Neural crest cell (in vitro differentiated cells): ENCODE results near the gene FRMD5. TPM values are rescaled to one million over a fixed set of nuclear protein-coding genes. Genes with fewer than 3 reads are reported as not detected.

Experiments used
- DNase-seq: peaks from one replicate; pipeline ENCODE4 v3.0.0; 2021; ENCODE audit warnings: low read depth, mixed read lengths, low spot score
- H3K27ac Mint-ChIP-seq: one replicate; pipeline ENCODE4 v1.8.0; 2021; ENCODE audit warnings: mild to moderate bottlenecking, mixed read lengths; ENCODE audit not compliant: unreplicated experiment
- H3K27me3 Mint-ChIP-seq: 2 replicates; pipeline ENCODE4 v1.8.0; 2021; ENCODE audit warnings: low read depth, mild to moderate bottlenecking, mixed read lengths
- H3K36me3 Mint-ChIP-seq: 2 replicates; pipeline ENCODE4 v1.8.0; 2021; ENCODE audit warnings: low read depth, mild to moderate bottlenecking, mixed read lengths
- H3K4me1 Mint-ChIP-seq: 2 replicates; pipeline ENCODE4 v1.8.0; 2021; ENCODE audit warnings: mixed read lengths
- H3K4me3 Mint-ChIP-seq: one replicate; pipeline ENCODE4 v1.8.0; 2021; ENCODE audit warnings: mild to moderate bottlenecking, mixed read lengths
- H3K9me3 Mint-ChIP-seq: 2 replicates; pipeline ENCODE4 v1.8.0; 2021; ENCODE audit warnings: mixed read lengths
- total RNA-seq: library from RNA; stranded (reverse); gene quantifications from 2 replicates; pipeline ENCODE4 v1.2.1, GENCODE V29; 2021
- TF ChIP-seq, protein P1 (sequence below): fragments of 200-600 bp; sonication (generic); conservative IDR thresholded peaks from 2 replicates; pipeline ENCODE4 v1.5.0; 2021; ENCODE audit warnings: antibody characterized with exemption, mild to moderate bottlenecking

Gene FRMD5
- total RNA-seq, 1 donor from 2014 or later = 4.3 TPM

DNA sequence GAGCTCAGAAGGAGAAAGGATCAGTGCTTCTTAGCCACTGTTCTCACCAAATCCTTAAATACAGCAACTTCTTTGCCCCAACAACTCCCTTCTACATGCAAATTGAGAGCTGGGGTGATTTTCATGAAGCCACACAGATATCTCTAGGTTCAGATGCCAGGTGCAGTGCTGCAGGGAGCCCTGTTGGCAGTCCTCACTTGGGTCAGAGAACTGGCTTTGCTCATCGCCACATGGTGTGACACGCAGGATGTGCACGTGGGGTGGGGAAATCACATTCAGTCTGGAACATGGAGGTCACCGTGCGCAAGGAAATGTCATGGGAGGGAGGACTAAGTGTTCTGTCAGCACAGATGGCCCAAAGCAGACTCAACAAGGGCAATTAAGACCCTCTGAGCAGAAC is 264.5 kb downstream of the FRMD5 start:
- H3K27me3 Mint-ChIP-seq = no peaks in the 10 kb centered on the region
- no peak overlapping the region for H3K4me3 Mint-ChIP-seq
- no peak for DNase-seq
- H3K9me3 Mint-ChIP-seq = no peaks in the 10 kb centered on the region
- no peaks in the 10 kb centered on the region for H3K4me1 Mint-ChIP-seq
- no peaks in the 10 kb centered on the region for H3K36me3 Mint-ChIP-seq
- H3K27ac Mint-ChIP-seq = no peak overlapping the region
- TF ChIP-seq, protein P1, sequence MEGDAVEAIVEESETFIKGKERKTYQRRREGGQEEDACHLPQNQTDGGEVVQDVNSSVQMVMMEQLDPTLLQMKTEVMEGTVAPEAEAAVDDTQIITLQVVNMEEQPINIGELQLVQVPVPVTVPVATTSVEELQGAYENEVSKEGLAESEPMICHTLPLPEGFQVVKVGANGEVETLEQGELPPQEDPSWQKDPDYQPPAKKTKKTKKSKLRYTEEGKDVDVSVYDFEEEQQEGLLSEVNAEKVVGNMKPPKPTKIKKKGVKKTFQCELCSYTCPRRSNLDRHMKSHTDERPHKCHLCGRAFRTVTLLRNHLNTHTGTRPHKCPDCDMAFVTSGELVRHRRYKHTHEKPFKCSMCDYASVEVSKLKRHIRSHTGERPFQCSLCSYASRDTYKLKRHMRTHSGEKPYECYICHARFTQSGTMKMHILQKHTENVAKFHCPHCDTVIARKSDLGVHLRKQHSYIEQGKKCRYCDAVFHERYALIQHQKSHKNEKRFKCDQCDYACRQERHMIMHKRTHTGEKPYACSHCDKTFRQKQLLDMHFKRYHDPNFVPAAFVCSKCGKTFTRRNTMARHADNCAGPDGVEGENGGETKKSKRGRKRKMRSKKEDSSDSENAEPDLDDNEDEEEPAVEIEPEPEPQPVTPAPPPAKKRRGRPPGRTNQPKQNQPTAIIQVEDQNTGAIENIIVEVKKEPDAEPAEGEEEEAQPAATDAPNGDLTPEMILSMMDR = no peak

DNA sequence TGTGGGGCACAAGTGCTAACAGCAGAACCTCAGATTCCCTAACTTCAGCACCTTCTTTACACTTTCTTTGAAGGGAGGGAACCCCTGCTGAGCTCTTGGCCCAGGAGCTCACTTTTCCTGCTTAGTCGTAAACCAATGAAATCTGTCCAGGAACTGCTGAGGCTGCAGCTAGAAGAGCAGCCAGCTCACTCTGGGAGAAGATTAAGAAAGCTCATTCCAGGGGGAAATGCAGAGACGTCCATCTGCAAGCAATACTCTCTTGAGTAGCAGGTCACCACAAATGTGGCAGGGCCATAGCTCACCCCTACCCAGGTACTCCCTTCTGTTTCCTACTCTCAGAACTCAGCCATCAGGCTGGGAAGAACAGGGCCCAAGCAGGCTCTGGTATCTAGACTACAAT is 265.0 kb downstream of the FRMD5 start:
- Mint-ChIP-seq H3K4me1 (no peaks in the 10 kb centered on the region), H3K9me3 (no peaks in the 10 kb centered on the region), H3K27me3 (no peaks in the 10 kb centered on the region), H3K36me3 (no peaks in the 10 kb centered on the region), H3K4me3 (no peak overlapping the region), H3K27ac (no peak overlapping the region)
- no peak for DNase-seq
- TF ChIP-seq, protein P1 = no peak

DNA sequence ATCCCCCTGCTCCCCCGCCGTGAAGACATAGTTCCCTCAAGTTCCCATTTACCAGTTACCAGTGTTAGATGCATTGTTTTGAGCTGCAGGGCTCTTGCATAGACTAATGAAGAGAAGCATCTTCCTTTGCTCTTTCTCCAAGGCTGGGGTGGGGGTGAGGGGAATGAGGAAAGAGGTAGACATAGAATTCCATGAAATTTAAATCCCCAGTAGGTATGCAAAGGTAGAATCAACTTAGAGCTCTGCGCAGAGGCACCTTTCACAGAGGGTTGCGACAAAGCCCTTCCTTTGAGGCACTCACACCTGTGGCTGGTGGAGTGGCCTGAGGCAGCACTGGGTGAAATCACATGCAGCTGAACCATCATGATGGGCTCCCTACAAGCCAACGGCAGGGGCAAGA is 266.9 kb downstream of the FRMD5 start:
- H3K4me1 Mint-ChIP-seq = no peaks in the 10 kb centered on the region
- H3K27ac Mint-ChIP-seq = no peak overlapping the region
- no peaks in the 10 kb centered on the region for H3K27me3 Mint-ChIP-seq
- no peak overlapping the region for H3K4me3 Mint-ChIP-seq
- no peak for DNase-seq
- TF ChIP-seq, protein P1 = no peak
- no peaks in the 10 kb centered on the region for H3K36me3 Mint-ChIP-seq
- no peaks in the 10 kb centered on the region for H3K9me3 Mint-ChIP-seq

DNA sequence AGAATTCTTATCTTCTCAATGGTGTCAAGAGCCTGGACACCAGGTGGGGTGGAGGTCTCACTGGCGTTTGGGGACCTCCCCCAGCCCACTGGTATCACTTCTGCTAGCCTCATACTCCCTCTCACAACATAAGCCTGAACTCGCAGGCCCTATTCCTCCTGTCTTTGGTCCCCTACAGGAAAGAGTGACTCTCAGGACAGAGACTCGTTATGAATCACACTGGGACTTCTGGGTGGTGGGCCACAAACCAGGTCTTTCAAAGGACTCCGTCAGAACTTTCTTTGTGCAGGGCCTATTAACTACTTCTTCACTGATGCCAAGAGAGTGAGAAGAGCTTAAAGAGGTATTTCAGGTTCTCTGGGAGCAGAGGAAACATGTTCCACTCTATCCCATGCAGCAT is 267.9 kb downstream of the FRMD5 start:
- Mint-ChIP-seq H3K4me1 (no peaks in the 10 kb centered on the region), H3K27ac (no peak overlapping the region), H3K27me3 (no peaks in the 10 kb centered on the region), H3K36me3 (no peaks in the 10 kb centered on the region), H3K4me3 (no peak overlapping the region), H3K9me3 (no peaks in the 10 kb centered on the region)
- TF ChIP-seq, protein P1 = no peak
- DNase-seq = no peak

DNA sequence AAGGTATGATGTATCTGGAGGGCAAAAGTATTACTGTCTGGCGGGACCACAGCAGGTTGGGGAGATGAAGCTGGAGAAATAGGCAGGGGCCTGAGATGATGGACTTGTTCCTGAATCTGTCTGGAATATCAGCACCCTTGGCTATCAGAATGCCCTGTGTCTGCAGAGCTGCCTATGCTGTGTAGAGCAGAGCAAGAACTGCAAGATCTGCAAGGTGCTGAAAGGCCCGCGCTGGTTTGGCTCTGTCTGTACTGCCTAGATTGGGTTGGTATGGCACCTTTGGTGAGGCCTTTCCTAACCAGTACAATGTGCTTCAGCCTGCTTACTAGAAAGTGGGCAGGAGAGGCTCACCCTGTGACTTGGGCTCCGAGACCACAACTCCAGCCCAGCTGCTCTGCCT is 271.5 kb downstream of the FRMD5 start:
- TF ChIP-seq, protein P1 = no peak
- H3K27me3 Mint-ChIP-seq = no peaks in the 10 kb centered on the region
- no peak for DNase-seq
- no peak overlapping the region for H3K4me3 Mint-ChIP-seq
- no peak overlapping the region for H3K27ac Mint-ChIP-seq
- H3K36me3 Mint-ChIP-seq = no peaks in the 10 kb centered on the region
- H3K9me3 Mint-ChIP-seq = no peaks in the 10 kb centered on the region
- no peaks in the 10 kb centered on the region for H3K4me1 Mint-ChIP-seq

DNA sequence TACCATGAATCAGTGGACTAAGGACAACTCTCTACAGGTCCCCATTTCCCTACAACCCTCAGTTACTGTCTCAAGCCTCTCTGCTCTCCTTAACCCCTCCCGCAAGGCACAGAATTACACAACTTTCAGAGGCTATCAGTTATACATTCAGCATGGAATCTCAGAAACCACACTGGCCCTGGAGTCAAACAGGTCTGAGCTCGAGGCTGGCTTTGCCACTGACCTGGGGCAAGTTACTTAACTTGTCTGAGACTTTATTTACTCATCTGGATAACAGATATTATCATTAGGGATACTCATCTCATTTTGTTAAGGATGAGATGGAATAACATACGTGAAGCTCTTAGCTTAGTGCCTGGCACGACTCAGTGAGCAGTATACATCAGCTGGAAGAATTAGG is 273.1 kb downstream of the FRMD5 start:
- Mint-ChIP-seq H3K27ac (no peak overlapping the region), H3K36me3 (no peaks in the 10 kb centered on the region)

More for the DNA sequence above, 273.1 kb downstream of the FRMD5 start:
- no peaks in the 10 kb centered on the region for H3K4me1 Mint-ChIP-seq
- no peaks in the 10 kb centered on the region for H3K9me3 Mint-ChIP-seq
- H3K4me3 Mint-ChIP-seq = no peak overlapping the region
- TF ChIP-seq, protein P1 = no peak
- no peak for DNase-seq
- no peaks in the 10 kb centered on the region for H3K27me3 Mint-ChIP-seq
